Measurements from ENCODE around the gene OTOS.

DNA sequence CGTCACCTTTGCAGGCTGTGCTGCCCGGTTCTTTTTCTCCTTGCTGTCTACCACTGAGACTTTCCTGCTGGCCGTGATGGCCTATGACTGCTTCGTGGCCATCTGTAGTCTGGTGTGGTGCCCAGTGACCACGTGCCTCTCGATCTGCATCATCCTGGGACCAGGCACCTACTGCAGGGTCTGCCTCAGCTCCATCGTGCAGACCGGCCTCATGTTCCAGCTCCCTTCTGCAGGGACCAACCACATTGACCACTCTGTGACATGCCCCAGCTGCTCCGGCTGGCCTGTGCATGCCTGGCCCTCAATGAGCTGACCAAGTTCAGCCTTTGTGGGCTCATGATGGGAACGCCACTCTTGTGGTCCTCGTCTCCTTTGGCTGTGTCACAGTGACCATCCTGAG is 31.1 kb downstream of the OTOS start:
- TF ChIP-seq RNF2 (conservative IDR thresholded peaks at IDR 0.05; ENCODE audit: low read depth) (no peak), JUND (CRISPR knock-in tag; IDR thresholded peaks at IDR 0.05) (no peak), ZNF296 (CRISPR knock-in tag; conservative IDR thresholded peaks at IDR 0.05) (no peak), GATAD2A (CRISPR knock-in tag; IDR thresholded peaks at IDR 0.05) (no peak), ZNF724P (CRISPR knock-in tag; IDR thresholded peaks at IDR 0.05; ENCODE audit: borderline replicate concordance) (no peak), ZNF207 (IDR thresholded peaks at IDR 0.05; ENCODE audit: borderline replicate concordance) (no peak), ZBTB1 (CRISPR knock-in tag; IDR thresholded peaks at IDR 0.05; ENCODE audit: borderline replicate concordance) (no peak), MYC (CRISPR knock-in tag; IDR thresholded peaks at IDR 0.05; ENCODE audit: borderline replicate concordance) (no peak)
- TF ChIP-seq, protein P1, sequence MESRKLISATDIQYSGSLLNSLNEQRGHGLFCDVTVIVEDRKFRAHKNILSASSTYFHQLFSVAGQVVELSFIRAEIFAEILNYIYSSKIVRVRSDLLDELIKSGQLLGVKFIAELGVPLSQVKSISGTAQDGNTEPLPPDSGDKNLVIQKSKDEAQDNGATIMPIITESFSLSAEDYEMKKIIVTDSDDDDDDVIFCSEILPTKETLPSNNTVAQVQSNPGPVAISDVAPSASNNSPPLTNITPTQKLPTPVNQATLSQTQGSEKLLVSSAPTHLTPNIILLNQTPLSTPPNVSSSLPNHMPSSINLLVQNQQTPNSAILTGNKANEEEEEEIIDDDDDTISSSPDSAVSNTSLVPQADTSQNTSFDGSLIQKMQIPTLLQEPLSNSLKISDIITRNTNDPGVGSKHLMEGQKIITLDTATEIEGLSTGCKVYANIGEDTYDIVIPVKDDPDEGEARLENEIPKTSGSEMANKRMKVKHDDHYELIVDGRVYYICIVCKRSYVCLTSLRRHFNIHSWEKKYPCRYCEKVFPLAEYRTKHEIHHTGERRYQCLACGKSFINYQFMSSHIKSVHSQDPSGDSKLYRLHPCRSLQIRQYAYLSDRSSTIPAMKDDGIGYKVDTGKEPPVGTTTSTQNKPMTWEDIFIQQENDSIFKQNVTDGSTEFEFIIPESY (CRISPR knock-in tag; IDR thresholded peaks at IDR 0.05), result no peak
- TF ChIP-seq, protein P2, sequence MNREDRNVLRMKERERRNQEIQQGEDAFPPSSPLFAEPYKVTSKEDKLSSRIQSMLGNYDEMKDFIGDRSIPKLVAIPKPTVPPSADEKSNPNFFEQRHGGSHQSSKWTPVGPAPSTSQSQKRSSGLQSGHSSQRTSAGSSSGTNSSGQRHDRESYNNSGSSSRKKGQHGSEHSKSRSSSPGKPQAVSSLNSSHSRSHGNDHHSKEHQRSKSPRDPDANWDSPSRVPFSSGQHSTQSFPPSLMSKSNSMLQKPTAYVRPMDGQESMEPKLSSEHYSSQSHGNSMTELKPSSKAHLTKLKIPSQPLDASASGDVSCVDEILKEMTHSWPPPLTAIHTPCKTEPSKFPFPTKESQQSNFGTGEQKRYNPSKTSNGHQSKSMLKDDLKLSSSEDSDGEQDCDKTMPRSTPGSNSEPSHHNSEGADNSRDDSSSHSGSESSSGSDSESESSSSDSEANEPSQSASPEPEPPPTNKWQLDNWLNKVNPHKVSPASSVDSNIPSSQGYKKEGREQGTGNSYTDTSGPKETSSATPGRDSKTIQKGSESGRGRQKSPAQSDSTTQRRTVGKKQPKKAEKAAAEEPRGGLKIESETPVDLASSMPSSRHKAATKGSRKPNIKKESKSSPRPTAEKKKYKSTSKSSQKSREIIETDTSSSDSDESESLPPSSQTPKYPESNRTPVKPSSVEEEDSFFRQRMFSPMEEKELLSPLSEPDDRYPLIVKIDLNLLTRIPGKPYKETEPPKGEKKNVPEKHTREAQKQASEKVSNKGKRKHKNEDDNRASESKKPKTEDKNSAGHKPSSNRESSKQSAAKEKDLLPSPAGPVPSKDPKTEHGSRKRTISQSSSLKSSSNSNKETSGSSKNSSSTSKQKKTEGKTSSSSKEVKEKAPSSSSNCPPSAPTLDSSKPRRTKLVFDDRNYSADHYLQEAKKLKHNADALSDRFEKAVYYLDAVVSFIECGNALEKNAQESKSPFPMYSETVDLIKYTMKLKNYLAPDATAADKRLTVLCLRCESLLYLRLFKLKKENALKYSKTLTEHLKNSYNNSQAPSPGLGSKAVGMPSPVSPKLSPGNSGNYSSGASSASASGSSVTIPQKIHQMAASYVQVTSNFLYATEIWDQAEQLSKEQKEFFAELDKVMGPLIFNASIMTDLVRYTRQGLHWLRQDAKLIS (CRISPR knock-in tag; IDR thresholded peaks at IDR 0.05), result no peak
